ENCODE data around the gene F10. TPM values are rescaled to one million over a fixed set of nuclear protein-coding genes. Genes with fewer than 3 reads are reported as not detected.

Gene F10
- total RNA-seq, 1 experiment from 2014 or later = 0.18 TPM

- ATAC-seq (no peak), DNase-seq (ENCODE audit: low read depth, low spot score) (no peak)
- Histone ChIP-seq H3K27me3 (ENCODE audit: control insufficient read depth, insufficient read depth, low read length) (no peaks in the 10 kb centered on the region), H3K27ac (ENCODE audit: low read length) (no peak overlapping the region), H3K9me3 (ENCODE audit: control insufficient read depth, insufficient read depth, low read depth, low read length) (no peaks in the 10 kb centered on the region), H3K4me3 (ENCODE audit: low read depth in 2 of 2, low read length in 2 of 2) (no peak overlapping the region), H3K4me1 (ENCODE audit: control insufficient read depth, insufficient read depth, low read length) (no peaks in the 10 kb centered on the region), H3K36me3 (ENCODE audit: control insufficient read depth, insufficient read depth, low read length) (no peaks in the 10 kb centered on the region)
- TF ChIP-seq, protein P1, sequence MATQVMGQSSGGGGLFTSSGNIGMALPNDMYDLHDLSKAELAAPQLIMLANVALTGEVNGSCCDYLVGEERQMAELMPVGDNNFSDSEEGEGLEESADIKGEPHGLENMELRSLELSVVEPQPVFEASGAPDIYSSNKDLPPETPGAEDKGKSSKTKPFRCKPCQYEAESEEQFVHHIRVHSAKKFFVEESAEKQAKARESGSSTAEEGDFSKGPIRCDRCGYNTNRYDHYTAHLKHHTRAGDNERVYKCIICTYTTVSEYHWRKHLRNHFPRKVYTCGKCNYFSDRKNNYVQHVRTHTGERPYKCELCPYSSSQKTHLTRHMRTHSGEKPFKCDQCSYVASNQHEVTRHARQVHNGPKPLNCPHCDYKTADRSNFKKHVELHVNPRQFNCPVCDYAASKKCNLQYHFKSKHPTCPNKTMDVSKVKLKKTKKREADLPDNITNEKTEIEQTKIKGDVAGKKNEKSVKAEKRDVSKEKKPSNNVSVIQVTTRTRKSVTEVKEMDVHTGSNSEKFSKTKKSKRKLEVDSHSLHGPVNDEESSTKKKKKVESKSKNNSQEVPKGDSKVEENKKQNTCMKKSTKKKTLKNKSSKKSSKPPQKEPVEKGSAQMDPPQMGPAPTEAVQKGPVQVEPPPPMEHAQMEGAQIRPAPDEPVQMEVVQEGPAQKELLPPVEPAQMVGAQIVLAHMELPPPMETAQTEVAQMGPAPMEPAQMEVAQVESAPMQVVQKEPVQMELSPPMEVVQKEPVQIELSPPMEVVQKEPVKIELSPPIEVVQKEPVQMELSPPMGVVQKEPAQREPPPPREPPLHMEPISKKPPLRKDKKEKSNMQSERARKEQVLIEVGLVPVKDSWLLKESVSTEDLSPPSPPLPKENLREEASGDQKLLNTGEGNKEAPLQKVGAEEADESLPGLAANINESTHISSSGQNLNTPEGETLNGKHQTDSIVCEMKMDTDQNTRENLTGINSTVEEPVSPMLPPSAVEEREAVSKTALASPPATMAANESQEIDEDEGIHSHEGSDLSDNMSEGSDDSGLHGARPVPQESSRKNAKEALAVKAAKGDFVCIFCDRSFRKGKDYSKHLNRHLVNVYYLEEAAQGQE (IDR thresholded peaks at IDR 0.05; ENCODE audit: insufficient read depth in 1 of 2, low read depth in 2 of 2, low read length in 1 of 2) = no peak
- TF ChIP-seq TCF7L2 (IDR thresholded peaks at IDR 0.05; ENCODE audit: low read depth, low read length) (no peak), POLR2AphosphoS5 (IDR thresholded peaks at IDR 0.05; ENCODE audit: low read depth, low read length) (no peak), SIN3A (IDR thresholded peaks at IDR 0.05; ENCODE audit: borderline replicate concordance, insufficient read depth, low read depth, low read length) (no peak)
- TF ChIP-seq, protein P2, sequence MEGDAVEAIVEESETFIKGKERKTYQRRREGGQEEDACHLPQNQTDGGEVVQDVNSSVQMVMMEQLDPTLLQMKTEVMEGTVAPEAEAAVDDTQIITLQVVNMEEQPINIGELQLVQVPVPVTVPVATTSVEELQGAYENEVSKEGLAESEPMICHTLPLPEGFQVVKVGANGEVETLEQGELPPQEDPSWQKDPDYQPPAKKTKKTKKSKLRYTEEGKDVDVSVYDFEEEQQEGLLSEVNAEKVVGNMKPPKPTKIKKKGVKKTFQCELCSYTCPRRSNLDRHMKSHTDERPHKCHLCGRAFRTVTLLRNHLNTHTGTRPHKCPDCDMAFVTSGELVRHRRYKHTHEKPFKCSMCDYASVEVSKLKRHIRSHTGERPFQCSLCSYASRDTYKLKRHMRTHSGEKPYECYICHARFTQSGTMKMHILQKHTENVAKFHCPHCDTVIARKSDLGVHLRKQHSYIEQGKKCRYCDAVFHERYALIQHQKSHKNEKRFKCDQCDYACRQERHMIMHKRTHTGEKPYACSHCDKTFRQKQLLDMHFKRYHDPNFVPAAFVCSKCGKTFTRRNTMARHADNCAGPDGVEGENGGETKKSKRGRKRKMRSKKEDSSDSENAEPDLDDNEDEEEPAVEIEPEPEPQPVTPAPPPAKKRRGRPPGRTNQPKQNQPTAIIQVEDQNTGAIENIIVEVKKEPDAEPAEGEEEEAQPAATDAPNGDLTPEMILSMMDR (IDR thresholded peaks at IDR 0.05) = no peak
- CTCF ChIA-PET = no interaction called here
- POLR2A ChIA-PET = no interaction called here
- no TSS peak for BruUV-seq (replicated peaks)
- in situ Hi-C loops (cut with HindIII; ENCODE audit: low pct_unique_long_range_greater_than_20kb, low sequenced_read_pairs) (no loop called here), intact Hi-C loops (cut with micrococcal nuclease; ENCODE audit: unreplicated experiment) (no loop called here)
These were observed 34.8 kb downstream of the F10 start for GRCh38 chr13:113157206-113157928.

DNA sequence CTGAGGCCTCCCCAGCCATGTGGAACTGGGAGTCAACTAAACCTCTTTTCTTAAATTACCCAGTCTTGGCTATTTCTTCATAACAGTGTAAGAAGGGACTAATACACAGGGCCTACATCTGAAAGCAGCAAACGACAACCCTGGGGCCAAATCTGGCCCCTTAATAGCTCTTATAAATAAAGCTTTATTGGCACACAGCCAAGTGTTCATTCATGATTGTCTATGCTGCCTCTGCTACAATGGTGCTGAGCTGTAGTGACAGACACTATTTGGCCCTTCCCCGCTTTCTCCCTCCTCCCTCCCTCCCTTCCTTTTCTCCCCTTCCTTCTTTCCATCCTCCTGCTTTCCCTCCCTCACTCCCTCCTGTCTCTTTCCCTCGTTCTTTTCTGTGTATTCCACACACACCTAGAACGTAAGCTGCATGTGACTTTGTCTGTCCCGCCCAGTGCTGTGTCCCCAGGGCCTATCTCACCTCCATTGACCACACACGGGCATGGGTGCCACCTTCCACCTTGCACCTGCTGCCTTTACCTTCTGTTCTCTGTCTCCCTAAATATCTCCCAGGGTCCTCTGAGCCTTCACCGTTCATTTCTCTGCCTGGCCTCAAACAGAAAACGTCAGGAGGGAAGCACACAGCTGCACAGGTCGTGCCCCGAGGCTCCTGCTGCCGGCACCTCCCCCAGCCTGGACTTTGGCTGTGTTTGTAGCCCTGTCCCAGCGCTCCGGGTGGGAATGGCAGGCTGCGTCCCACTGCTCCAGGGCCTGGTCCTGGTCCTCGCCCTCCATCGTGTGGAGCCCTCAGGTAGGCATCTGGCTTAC is 35.5 kb downstream of the F10 start, which contains the start of gene PROZ:
PROZ (plus strand) TSS at position 720 of the 819 bp plus-strand sequence; CDS start at position 733, 13 bp downstream.
- intact Hi-C loops (cut with micrococcal nuclease; ENCODE audit: unreplicated experiment) = no loop called here
- POLR2A ChIA-PET = no interaction called here
- BruUV-seq (replicated peaks) = no TSS peak

More for the DNA sequence above, 35.5 kb downstream of the F10 start, which contains the start of gene PROZ:
- Histone ChIP-seq H3K4me3 (ENCODE audit: low read depth in 2 of 2, low read length in 2 of 2) (no peak within 1 kb of the TSS), H3K27ac (ENCODE audit: low read length) (no peak within 1 kb of the TSS), H3K9me3 (ENCODE audit: control insufficient read depth, insufficient read depth, low read depth, low read length) (no peaks in the 10 kb centered on the region), H3K36me3 (ENCODE audit: control insufficient read depth, insufficient read depth, low read length) (no peaks in the 10 kb centered on the region), H3K4me1 (ENCODE audit: control insufficient read depth, insufficient read depth, low read length) (no peaks in the 10 kb centered on the region; the same call in 1 of the 2 replicates), H3K27me3 (ENCODE audit: control insufficient read depth, insufficient read depth, low read length) (no peaks in the 10 kb centered on the region)
- in situ Hi-C loops (cut with HindIII; ENCODE audit: low pct_unique_long_range_greater_than_20kb, low sequenced_read_pairs) = no loop called here
- DNase-seq (ENCODE audit: low read depth, low spot score) = no peak
- no peak for ATAC-seq
- CTCF ChIA-PET = interaction anchor here (0.6 kb wide), 1 partner anchor 249 kb away, joined by 3 read pairs; no protein-coding TSS in a partner anchor
- TF ChIP-seq POLR2AphosphoS5 (IDR thresholded peaks at IDR 0.05; ENCODE audit: low read depth, low read length) (no peak), SIN3A (IDR thresholded peaks at IDR 0.05; ENCODE audit: borderline replicate concordance, insufficient read depth, low read depth, low read length) (no peak), TCF7L2 (IDR thresholded peaks at IDR 0.05; ENCODE audit: low read depth, low read length) (no peak)
- TF ChIP-seq, protein P1 (IDR thresholded peaks at IDR 0.05; ENCODE audit: insufficient read depth in 1 of 2, low read depth in 2 of 2, low read length in 1 of 2) = no peak
- TF ChIP-seq, protein P2 (IDR thresholded peaks at IDR 0.05) = no peak

Measured in Panc1 (cell line).